ENCODE results near the gene HIGD1C.

- TF ChIP-seq CTCF (IDR thresholded peaks at IDR 0.05) (no peak), POLR2A (IDR thresholded peaks at IDR 0.05) (no peak), EP300 (IDR thresholded peaks at IDR 0.05) (no peak)
These were observed 17.1 kb upstream of the HIGD1C start for GRCh38 chr12:50934981-50935807.
